GM12891 (cell line): ENCODE data around the gene FADS6.

Experiments
- POLR2A ChIP-seq: IDR thresholded peaks from 2 replicates; pipeline ENCODE4 v1.6.1; 2011; ENCODE audit warnings: low read depth, low read length, control low read depth
- POLR2AphosphoS5 ChIP-seq: IDR thresholded peaks from 2 replicates; pipeline ENCODE4 v1.6.1; 2011; ENCODE audit warnings: low read depth, low read length, control low read depth

DNA sequence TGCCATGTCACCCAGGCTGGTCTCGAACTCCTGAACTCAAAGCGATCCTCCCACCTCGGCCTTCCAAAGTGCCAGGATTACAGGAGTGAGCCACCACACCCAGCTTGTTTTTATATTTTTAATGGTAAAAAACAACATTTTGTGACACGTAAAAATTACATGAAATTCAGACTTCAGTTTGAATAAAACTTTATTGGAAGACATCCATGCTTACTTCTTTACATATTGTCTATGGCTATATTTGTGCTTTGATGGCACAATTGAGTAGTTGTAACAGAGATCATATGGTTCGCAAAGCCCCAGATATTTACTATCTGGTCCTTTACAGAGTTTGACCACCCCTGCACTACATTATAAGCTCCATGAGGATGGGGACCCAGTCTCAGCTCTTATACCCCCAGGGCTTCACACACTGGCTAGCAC, 18.8 kb downstream of the FADS6 start:
- TF ChIP-seq POLR2A: no peak
- TF ChIP-seq POLR2AphosphoS5: no peak
